Nephron (organoid): Measurements from ENCODE around the gene P2RX4.
"Not testable (repeated sequence)": the region's sequence is repeated elsewhere in the genome, so short reads cannot be mapped to it uniquely, and the experiment has no call there.

Experiments used
- H3K27ac Mint-ChIP-seq, 3 experiments: 2 replicates each; pipeline ENCODE4 v1.8.0; 2020; ENCODE audit warnings: mixed read lengths in 3 of 3, mild to moderate bottlenecking in 2 of 3, moderate library complexity in 1 of 3
- H3K27me3 Mint-ChIP-seq: 2 replicates; pipeline ENCODE4 v1.8.0; 2021; ENCODE audit warnings: low read depth, mild to moderate bottlenecking, moderate library complexity, mixed read lengths
- H3K36me3 Mint-ChIP-seq: 2 replicates; pipeline ENCODE4 v1.8.0; 2020; ENCODE audit warnings: low read depth, mixed read lengths
- H3K4me1 Mint-ChIP-seq: 2 replicates; pipeline ENCODE4 v1.8.0; 2020; ENCODE audit warnings: mixed read lengths
- H3K4me3 Mint-ChIP-seq, 3 experiments: 2 replicates each; pipeline ENCODE4 v1.8.0; 2020; ENCODE audit warnings: mild to moderate bottlenecking in 3 of 3, mixed read lengths in 3 of 3, moderate library complexity in 2 of 3
- H3K9me3 Mint-ChIP-seq: 2 replicates; pipeline ENCODE4 v1.8.0; 2020; ENCODE audit warnings: mixed read lengths
- CTCF ChIP-seq, 3 experiments: fragments of 200-600 bp; sonication (generic); IDR thresholded peaks; one replicate each; pipeline ENCODE4 v1.5.0; 2021; ENCODE audit warnings: antibody characterized with exemption in 3 of 3; ENCODE audit not compliant: unreplicated experiment in 3 of 3

Gene P2RX4

GRCh38 chr12:121189619-121190155 lies 20.2 kb upstream of the P2RX4 start:
- Mint-ChIP-seq H3K4me1 (no peaks in the 10 kb centered on the region), H3K27me3 (no peaks in the 10 kb centered on the region), H3K36me3 (no peaks in the 10 kb centered on the region), H3K4me3 (no peak overlapping the region), H3K9me3 (no peaks in the 10 kb centered on the region), H3K27ac (no peak overlapping the region)
- TF ChIP-seq CTCF (IDR thresholded peaks at IDR 0.05; ENCODE audit: unreplicated experiment in 3 of 3) = no peak

GRCh38 chr12:121190523-121191031 lies 19.4 kb upstream of the P2RX4 start:
- TF ChIP-seq CTCF (IDR thresholded peaks at IDR 0.05; ENCODE audit: unreplicated experiment in 3 of 3) = no peak
- no peak overlapping the region for H3K4me3 Mint-ChIP-seq
- no peaks in the 10 kb centered on the region for H3K9me3 Mint-ChIP-seq
- no peaks in the 10 kb centered on the region for H3K4me1 Mint-ChIP-seq
- no peaks in the 10 kb centered on the region for H3K27me3 Mint-ChIP-seq
- no peak overlapping the region for H3K27ac Mint-ChIP-seq
- H3K36me3 Mint-ChIP-seq = no peaks in the 10 kb centered on the region

- TF ChIP-seq CTCF (IDR thresholded peaks at IDR 0.05; ENCODE audit: unreplicated experiment in 3 of 3) = no peak
- Mint-ChIP-seq H3K27me3 (no peaks in the 10 kb centered on the region), H3K36me3 (no peaks in the 10 kb centered on the region), H3K4me1 (no peaks in the 10 kb centered on the region), H3K27ac (no peak overlapping the region), H3K9me3 (no peaks in the 10 kb centered on the region), H3K4me3 (no peak overlapping the region)
Measured at GRCh38 chr12:121191151-121191550, 18.8 kb upstream of the P2RX4 start.

GRCh38 chr12:121196902-121197301 lies 13.0 kb upstream of the P2RX4 start:
- H3K36me3 Mint-ChIP-seq = no peaks in the 10 kb centered on the region
- H3K9me3 Mint-ChIP-seq = no peaks in the 10 kb centered on the region
- no peak for TF ChIP-seq CTCF (IDR thresholded peaks at IDR 0.05; ENCODE audit: unreplicated experiment in 3 of 3)
- peaks cover 1% of the 10 kb centered on the region for H3K27me3 Mint-ChIP-seq
- no peaks in the 10 kb centered on the region for H3K4me1 Mint-ChIP-seq
- no peak overlapping the region for H3K4me3 Mint-ChIP-seq
- no peak overlapping the region for H3K27ac Mint-ChIP-seq

- Mint-ChIP-seq H3K27me3 (peaks cover 3% of the 10 kb centered on the region), H3K9me3 (no peaks in the 10 kb centered on the region), H3K36me3 (no peaks in the 10 kb centered on the region), H3K27ac (no peak overlapping the region), H3K4me1 (no peaks in the 10 kb centered on the region), H3K4me3 (no peak overlapping the region)
- TF ChIP-seq CTCF (IDR thresholded peaks at IDR 0.05; ENCODE audit: unreplicated experiment in 3 of 3) = no peak
Measured at GRCh38 chr12:121198949-121199348, 11.0 kb upstream of the P2RX4 start.

- H3K9me3 Mint-ChIP-seq, H3K4me3 Mint-ChIP-seq, H3K4me1 Mint-ChIP-seq, H3K36me3 Mint-ChIP-seq, H3K27ac Mint-ChIP-seq, H3K27me3 Mint-ChIP-seq: not testable (repeated sequence)
Measured at GRCh38 chr12:121201140-121201539, 8.8 kb upstream of the P2RX4 start.
